ENCODE measurements around the gene SYNE1. TPM values are rescaled to one million over a fixed set of nuclear protein-coding genes. Genes with fewer than 3 reads are reported as not detected.

SYNE1 gene
- total RNA-seq, 4 donors from 2014 or later, result 111 to 156 (median 124) TPM

- no peak for DNase-seq (ENCODE audit: low spot score in 2 of 2)
- TF ChIP-seq POLR2A (IDR thresholded peaks at IDR 0.05), result no peak
- TF ChIP-seq CTCF (IDR thresholded peaks at IDR 0.05), result no peak
- intact Hi-C loops (cut with DNase I; ENCODE audit: low total_unique reads), result no loop called here
- 89 to 90% methylated on average over 18 of the region's 18 CpGs for WGBS, 2 donors
- H3K4me3 ChIP-seq (ENCODE audit: low read depth, poor library complexity, severe bottlenecking), result no peak overlapping the region
Measured at GRCh38 chr6:152206072-152206818, 430.9 kb downstream of the SYNE1 start.

GRCh38 chr6:152204591-152204990 is 432.6 kb downstream of the SYNE1 start:
- intact Hi-C loops (cut with DNase I; ENCODE audit: low total_unique reads), result no loop called here
- no peak for TF ChIP-seq POLR2A (IDR thresholded peaks at IDR 0.05)
- no peak for TF ChIP-seq CTCF (IDR thresholded peaks at IDR 0.05)
- WGBS, 2 donors, result 72 to 73% methylated on average over 2 of the region's 2 CpGs

GRCh38 chr6:152201120-152201519 is 436.0 kb downstream of the SYNE1 start:
- intact Hi-C loops (cut with DNase I; ENCODE audit: low total_unique reads), result no loop called here
- TF ChIP-seq CTCF (IDR thresholded peaks at IDR 0.05), result no peak
- no peak for TF ChIP-seq POLR2A (IDR thresholded peaks at IDR 0.05)

More at GRCh38 chr6:152204591-152204990, 432.6 kb downstream of the SYNE1 start:
- no peak for DNase-seq (ENCODE audit: low spot score in 2 of 2)
- H3K4me3 ChIP-seq (ENCODE audit: low read depth, poor library complexity, severe bottlenecking), result no peak overlapping the region

GRCh38 chr6:152195896-152196295 is 441.3 kb downstream of the SYNE1 start:
- H3K4me3 ChIP-seq (ENCODE audit: low read depth, poor library complexity, severe bottlenecking), result no peak overlapping the region
- WGBS, 2 donors, result 91 to 92% methylated on average over 5 of the region's 5 CpGs
- TF ChIP-seq CTCF (IDR thresholded peaks at IDR 0.05), result no peak
- TF ChIP-seq POLR2A (IDR thresholded peaks at IDR 0.05), result no peak
- intact Hi-C loops (cut with DNase I; ENCODE audit: low total_unique reads), result no loop called here
- DNase-seq (ENCODE audit: low spot score in 2 of 2), result no peak

More at GRCh38 chr6:152201120-152201519, 436.0 kb downstream of the SYNE1 start:
- no peak for DNase-seq (ENCODE audit: low spot score in 2 of 2)
- 35 to 50% methylated on average over 3 of the region's 3 CpGs for WGBS, 2 donors
- no peak overlapping the region for H3K4me3 ChIP-seq (ENCODE audit: low read depth, poor library complexity, severe bottlenecking)

GRCh38 chr6:152189736-152190135 is 447.4 kb downstream of the SYNE1 start:
- intact Hi-C loops (cut with DNase I; ENCODE audit: low total_unique reads), result no loop called here
- no peak overlapping the region for H3K4me3 ChIP-seq (ENCODE audit: low read depth, poor library complexity, severe bottlenecking)
- DNase-seq (ENCODE audit: low spot score in 2 of 2), result no peak
- 69 to 71% methylated on average over 2 of the region's 2 CpGs for WGBS, 2 donors
- no peak for TF ChIP-seq CTCF (IDR thresholded peaks at IDR 0.05)
- TF ChIP-seq POLR2A (IDR thresholded peaks at IDR 0.05), result no peak

- intact Hi-C loops (cut with DNase I; ENCODE audit: low total_unique reads), result no loop called here
- TF ChIP-seq POLR2A (IDR thresholded peaks at IDR 0.05) (no peak), CTCF (IDR thresholded peaks at IDR 0.05) (no peak)
- DNase-seq (ENCODE audit: low spot score in 2 of 2), result no peak
- 49 to 59% methylated on average over 3 of the region's 3 CpGs for WGBS, 2 donors
- no peak overlapping the region for H3K4me3 ChIP-seq (ENCODE audit: low read depth, poor library complexity, severe bottlenecking)
Measured at GRCh38 chr6:152188011-152188410, 449.2 kb downstream of the SYNE1 start.
